Esophagus (tissue), 2 donors: ENCODE measurements around the gene ANKS4B. TPM values are rescaled to one million over a fixed set of nuclear protein-coding genes. Genes with fewer than 3 reads are reported as not detected.
"Not testable (repeated sequence)": the region's sequence is repeated elsewhere in the genome, so short reads cannot be mapped to it uniquely, and the experiment has no call there.

Experiments
- H3K27ac ChIP-seq, 2 donors: one replicate each; pipeline ENCODE4 v1.5.1; 2013; ENCODE audit warnings: low read depth in 2 of 2, mild to moderate bottlenecking in 2 of 2, inconsistent platforms in 1 of 2, low read length in 1 of 2, moderate library complexity in 1 of 2
- H3K27me3 ChIP-seq, 2 donors: one replicate each; pipeline ENCODE4 v1.6.1; 2013; ENCODE audit warnings: low read length in 2 of 2, control low read depth in 1 of 2, mild to moderate bottlenecking in 1 of 2; ENCODE audit not compliant: insufficient read depth in 2 of 2, control insufficient read depth in 1 of 2
- H3K36me3 ChIP-seq, 2 donors: one replicate each; pipeline ENCODE4 v1.6.1; 2013; ENCODE audit warnings: low read length in 1 of 2; ENCODE audit not compliant: control insufficient read depth in 2 of 2, insufficient read depth in 2 of 2
- H3K4me1 ChIP-seq, 2 donors: one replicate each; pipeline ENCODE4 v1.6.1; 2013; ENCODE audit warnings: low read length in 1 of 2; ENCODE audit not compliant: control insufficient read depth in 2 of 2, insufficient read depth in 2 of 2
- H3K4me3 ChIP-seq, 2 donors: one replicate each; pipeline ENCODE4 v1.5.1; 2013; ENCODE audit warnings: low read length in 2 of 2, mild to moderate bottlenecking in 2 of 2, low read depth in 1 of 2, moderate library complexity in 1 of 2
- H3K9me3 ChIP-seq, 2 donors: one replicate each; pipeline ENCODE4 v1.6.1; 2013; ENCODE audit warnings: mild to moderate bottlenecking in 2 of 2, low read depth in 1 of 2, low read length in 1 of 2, moderate library complexity in 1 of 2; ENCODE audit not compliant: control insufficient read depth in 2 of 2, insufficient read depth in 1 of 2
- WGBS, 2 donors: extraction: QIAGEN DNeasy Blood & Tissue Kit; methylation state at CpG; one replicate each; pipeline ENCODE4 v1.1.7; 2013; 5-methylcytosine and 5-hydroxymethylcytosine counted together
- polyA plus RNA-seq, 2 donors: library from polyadenylated mRNA; stranded (reverse); fragments of 200-250 nt; gene quantifications; one replicate each; pipeline ENCODE4 v1.2.3, GENCODE V29; 2013
- donor health status: healthy with polysubstance abuse.
- donor health status: Bipolar disorder and iron deficiency.

Gene ANKS4B
- polyA plus RNA-seq, 2 donors, result not detected

DNA sequence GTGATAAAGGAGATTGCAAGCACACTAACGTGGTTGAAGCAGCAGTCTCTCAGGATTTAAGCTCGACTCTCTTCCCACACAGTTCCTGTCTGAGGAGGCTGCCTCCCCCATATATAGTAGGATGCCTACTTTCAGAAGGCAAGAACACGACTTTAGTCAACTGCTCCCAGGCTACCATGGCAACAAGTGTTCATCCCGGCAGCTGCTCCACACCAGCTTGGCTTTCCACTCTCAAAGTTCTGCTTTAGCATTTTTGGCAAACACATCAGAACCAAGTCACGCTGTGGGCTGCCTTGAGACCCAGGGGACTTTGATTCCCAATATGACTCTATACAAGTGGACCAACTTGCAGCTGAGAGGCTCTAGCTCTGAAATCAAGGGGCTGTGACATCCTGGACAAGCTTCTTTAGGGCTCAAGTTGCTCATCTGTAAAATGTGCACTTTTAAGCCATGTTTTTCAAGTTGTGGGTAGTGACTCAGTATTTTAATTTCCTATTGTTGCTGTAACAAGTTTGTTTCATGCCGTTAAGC lies 38.7 kb upstream of the ANKS4B start:
- Histone ChIP-seq H3K4me1 (no peaks in the 10 kb centered on the region), H3K36me3 (no peaks in the 10 kb centered on the region), H3K27me3 (peaks cover 0 to 4% of the 10 kb centered on the region in 2 donors), H3K27ac (no peak overlapping the region), H3K9me3 (no peaks in the 10 kb centered on the region), H3K4me3 (no peak overlapping the region)
- WGBS, 2 donors, result 45 to 48% methylated on average over 6 of the region's 6 CpGs

DNA sequence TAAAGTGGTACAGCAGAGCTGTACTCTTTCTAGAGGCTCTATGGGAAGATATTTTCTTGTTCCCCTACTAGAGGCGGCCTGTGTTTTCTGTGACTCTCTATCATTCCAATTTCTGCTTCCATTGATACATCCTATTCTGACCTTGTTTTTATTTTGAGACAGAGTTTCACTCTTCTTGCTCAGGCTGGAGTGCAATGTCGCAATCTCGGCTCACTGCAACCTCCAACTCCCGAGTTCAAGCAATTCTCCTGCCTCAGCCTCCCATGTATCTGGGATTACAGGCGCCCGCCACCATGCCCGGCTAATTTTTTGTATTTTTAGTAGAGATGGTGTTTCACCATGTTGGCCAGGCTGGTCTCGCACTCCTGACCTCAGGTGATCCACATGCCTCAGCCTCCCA lies 38.2 kb upstream of the ANKS4B start:
- not testable (repeated sequence) for H3K4me1 ChIP-seq, H3K36me3 ChIP-seq, H3K9me3 ChIP-seq, H3K4me3 ChIP-seq, H3K27me3 ChIP-seq, H3K27ac ChIP-seq
- WGBS, 2 donors, result 92 to 94% methylated on average over 8 of the region's 8 CpGs

DNA sequence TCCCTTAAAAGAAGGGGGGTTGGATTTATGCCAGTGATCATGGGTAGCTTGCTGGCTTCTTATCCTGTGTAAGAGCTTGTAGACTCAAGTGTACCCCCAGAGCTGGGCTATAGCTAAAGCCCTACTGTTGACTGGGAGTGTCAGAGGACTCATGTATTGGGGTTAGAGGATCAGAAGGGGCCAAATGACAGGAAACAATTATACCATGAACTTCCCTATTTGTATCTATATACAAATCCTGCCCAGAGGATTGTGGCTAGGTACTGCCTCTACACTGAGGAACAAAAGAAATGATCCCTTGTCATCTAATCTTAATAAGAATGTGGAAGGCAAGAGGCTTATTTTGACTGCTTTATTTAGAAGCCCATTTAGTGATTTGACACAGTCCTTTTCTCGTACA lies 36.4 kb upstream of the ANKS4B start:
- no peaks in the 10 kb centered on the region for H3K9me3 ChIP-seq
- H3K4me3 ChIP-seq, result no peak overlapping the region
- H3K27me3 ChIP-seq, result peaks cover 0 to 4% of the 10 kb centered on the region in 2 donors
- WGBS, 2 donors, result 78 to 83% methylated on average over 1 of the region's 1 CpG
- H3K4me1 ChIP-seq, result no peaks in the 10 kb centered on the region
- no peak overlapping the region for H3K27ac ChIP-seq
- no peaks in the 10 kb centered on the region for H3K36me3 ChIP-seq

DNA sequence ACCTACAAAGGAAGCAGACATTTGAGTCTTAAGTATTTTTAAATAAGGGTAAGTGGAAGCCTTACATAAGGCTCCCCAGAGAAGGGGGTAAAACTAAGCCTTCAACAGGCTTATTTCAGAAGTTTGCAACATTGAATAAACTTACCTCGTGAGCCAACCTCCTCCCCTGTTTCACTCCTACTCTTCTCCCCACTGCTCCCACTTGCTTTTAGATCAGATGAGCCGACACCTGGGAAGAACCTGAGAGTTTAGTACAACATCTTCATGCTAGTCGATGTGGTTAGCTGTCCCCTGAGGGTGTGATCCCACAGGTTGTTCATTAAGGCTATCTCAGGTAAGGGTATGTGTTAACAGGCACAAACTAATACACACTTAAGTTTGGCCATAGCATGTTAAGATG lies 35.9 kb upstream of the ANKS4B start:
- WGBS, 2 donors, result 76 to 83% methylated on average over 3 of the region's 3 CpGs
- H3K4me3 ChIP-seq, result no peak overlapping the region

DNA sequence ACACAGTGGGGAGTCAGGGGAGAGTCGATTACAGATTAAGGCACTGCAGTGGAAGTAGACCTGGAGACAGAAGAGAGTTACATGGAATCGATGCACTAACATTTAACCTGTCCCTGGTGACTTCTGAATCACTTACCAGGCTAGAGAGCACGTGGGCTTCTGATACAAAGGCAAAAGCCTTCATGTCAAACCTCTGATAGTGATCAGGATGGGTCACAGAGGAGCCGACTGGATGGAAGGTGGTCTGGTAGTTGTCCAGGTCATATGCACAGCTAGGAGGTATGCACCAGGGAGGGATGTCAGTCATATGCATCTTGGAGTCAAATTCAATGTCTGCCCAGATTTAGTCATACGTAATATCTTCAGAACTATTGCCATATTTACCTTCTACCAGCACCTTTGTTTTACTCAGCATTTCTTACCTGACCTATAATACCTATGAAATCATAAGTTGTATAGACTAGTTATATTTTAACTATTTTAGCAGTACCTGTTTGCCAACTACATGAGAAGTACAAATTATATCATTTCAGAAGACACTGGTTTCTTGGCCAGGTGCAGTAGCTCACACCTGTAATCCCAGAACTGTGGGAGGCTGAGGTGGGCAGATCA lies 33.8 kb upstream of the ANKS4B start:
- H3K4me1 ChIP-seq, result no peaks in the 10 kb centered on the region
- H3K27ac ChIP-seq, result no peak overlapping the region

More for the DNA sequence above, 35.9 kb upstream of the ANKS4B start:
- H3K4me1 ChIP-seq, result no peaks in the 10 kb centered on the region
- H3K27ac ChIP-seq, result no peak overlapping the region
- H3K9me3 ChIP-seq, result no peaks in the 10 kb centered on the region
- H3K27me3 ChIP-seq, result peaks cover 0 to 4% of the 10 kb centered on the region in 2 donors
- no peaks in the 10 kb centered on the region for H3K36me3 ChIP-seq

DNA sequence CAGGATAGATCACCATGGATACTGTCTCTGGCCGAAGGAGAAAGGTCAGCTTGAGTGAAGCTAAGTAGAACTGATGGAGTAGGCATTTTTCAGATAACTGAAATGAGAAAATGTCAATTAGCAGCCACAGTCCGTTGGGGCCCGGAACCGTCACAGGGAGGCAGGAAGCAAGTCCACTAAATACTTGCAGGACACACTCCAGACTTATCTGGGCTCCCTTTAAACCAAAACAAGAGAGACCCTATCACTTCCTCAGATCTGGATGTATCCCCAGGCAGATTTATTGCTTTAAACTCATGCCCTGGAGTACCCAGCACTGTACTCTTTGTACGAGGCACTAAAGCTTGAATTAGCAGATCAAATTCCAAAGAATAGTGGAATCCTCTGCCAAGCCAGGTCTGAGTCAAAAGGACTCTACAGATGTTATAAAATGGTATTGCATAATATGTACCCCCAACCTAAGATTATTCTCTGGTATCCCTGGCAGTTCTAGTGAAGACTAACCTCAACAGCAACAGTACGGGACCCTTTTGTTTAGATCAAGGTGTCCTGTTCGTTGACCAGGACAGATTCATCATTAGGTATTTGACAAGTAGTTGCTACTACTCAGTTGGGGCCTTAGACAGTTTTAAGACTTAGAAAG lies 30.2 kb upstream of the ANKS4B start:
- 58 to 61% methylated on average over 7 of the region's 7 CpGs for WGBS, 2 donors
- Histone ChIP-seq H3K4me1 (no peaks in the 10 kb centered on the region), H3K9me3 (no peaks in the 10 kb centered on the region), H3K27ac (no peak overlapping the region), H3K27me3 (peaks cover 0 to 4% of the 10 kb centered on the region in 2 donors), H3K4me3 (no peak overlapping the region), H3K36me3 (no peaks in the 10 kb centered on the region)

More for the DNA sequence above, 33.8 kb upstream of the ANKS4B start:
- Histone ChIP-seq H3K27me3 (peaks cover 0 to 4% of the 10 kb centered on the region in 2 donors), H3K36me3 (no peaks in the 10 kb centered on the region), H3K9me3 (no peaks in the 10 kb centered on the region), H3K4me3 (no peak overlapping the region)
- WGBS, 2 donors, result 65 to 74% methylated on average over 5 of the region's 5 CpGs

DNA sequence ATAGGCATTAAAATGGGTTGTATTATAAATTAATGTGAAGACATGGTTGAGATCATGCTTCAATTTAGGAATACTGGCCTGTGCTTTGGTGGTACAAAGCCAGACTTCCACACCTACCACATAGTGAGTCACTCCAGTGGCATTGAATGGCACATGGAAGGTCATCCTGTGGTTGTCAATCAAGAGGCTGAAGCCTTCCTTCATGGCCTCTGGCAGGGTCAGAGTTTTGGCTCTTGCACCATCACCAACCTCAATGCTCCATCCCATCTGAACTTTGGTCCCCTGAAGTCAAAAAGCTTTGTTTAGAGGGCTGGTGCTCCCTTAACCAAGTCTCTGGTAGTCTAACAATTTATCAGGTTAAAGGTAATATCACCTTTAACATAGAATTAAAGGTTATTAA lies 28.2 kb upstream of the ANKS4B start:
- no peaks in the 10 kb centered on the region for H3K4me1 ChIP-seq
- no peak overlapping the region for H3K27ac ChIP-seq
- no peaks in the 10 kb centered on the region for H3K27me3 ChIP-seq
- H3K9me3 ChIP-seq, result no peaks in the 10 kb centered on the region
- no peak overlapping the region for H3K4me3 ChIP-seq
- H3K36me3 ChIP-seq, result no peaks in the 10 kb centered on the region

DNA sequence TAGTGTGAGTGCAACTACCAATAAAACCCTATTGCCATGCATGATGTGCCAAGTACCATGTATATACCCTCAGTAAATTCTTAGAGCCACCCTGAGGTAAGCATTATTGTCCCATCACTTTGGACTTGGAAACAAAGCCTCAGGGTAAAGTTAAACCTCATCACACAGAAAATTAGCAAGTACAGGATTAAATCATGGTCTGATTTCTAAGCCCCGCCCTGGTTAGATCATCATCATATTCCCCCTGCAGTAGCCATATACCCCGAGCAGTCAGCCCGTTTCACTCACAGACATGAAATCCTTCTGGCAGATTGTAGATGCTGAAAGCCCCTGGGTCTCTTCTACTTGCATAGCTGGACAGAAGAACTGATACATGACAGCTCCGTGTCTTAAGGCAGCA lies 26.9 kb upstream of the ANKS4B start:
- 91% methylated on average over 4 of the region's 4 CpGs for WGBS, 2 donors
- H3K9me3 ChIP-seq, result no peaks in the 10 kb centered on the region
- H3K4me1 ChIP-seq, result no peaks in the 10 kb centered on the region
- H3K27ac ChIP-seq, result no peak overlapping the region
- H3K4me3 ChIP-seq, result no peak overlapping the region
- no peaks in the 10 kb centered on the region for H3K36me3 ChIP-seq
- no peaks in the 10 kb centered on the region for H3K27me3 ChIP-seq

DNA sequence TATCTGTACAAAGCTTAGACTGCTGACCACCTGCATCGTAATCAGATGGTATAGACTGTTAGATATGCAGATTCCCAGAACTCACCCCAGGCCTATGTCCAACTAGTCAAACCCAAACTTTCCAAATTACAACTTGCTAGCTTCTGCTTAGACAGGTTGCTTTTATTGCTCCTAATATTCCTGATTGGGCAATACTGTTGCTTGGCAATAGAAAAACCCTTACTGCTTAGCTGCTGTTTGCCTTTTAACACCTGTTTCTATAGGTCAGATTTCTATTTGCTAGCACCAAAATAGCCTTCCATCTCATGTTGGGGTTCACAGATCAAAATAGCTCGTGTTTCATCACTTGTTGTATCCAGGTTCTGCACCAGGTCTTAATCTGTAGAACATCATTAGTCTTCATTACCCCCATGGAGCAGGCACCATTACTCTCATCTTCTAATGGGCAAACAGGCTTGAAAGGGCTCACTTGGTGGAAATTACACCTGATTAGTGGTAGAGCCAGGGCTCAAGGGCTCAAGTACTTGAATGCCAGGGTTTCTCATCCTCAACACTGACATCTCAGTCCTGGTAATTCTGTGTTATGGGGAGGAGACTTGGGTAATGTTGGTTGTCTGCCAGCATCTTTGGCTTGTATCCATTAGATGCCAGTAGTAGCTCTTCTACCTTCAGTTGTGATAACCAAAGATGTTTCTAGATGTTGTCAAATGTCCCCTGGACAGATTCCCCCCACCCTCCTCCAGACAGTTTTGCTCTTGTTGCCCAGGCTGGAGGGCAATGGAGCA lies 24.9 kb upstream of the ANKS4B start:
- H3K9me3 ChIP-seq, result no peaks in the 10 kb centered on the region
- WGBS, 2 donors, result 66 to 74% methylated on average over 2 of the region's 2 CpGs
- H3K4me1 ChIP-seq, result no peaks in the 10 kb centered on the region
- H3K36me3 ChIP-seq, result no peaks in the 10 kb centered on the region
- H3K27ac ChIP-seq, result no peak overlapping the region
- H3K4me3 ChIP-seq, result no peak overlapping the region
- no peaks in the 10 kb centered on the region for H3K27me3 ChIP-seq
